ENCODE data around the gene RNF130.

- TF ChIP-seq NCOR1 (IDR thresholded peaks at IDR 0.05) (no peak), ZNF407 (IDR thresholded peaks at IDR 0.05; ENCODE audit: low read depth) (no peak), KAT8 (IDR thresholded peaks at IDR 0.05; ENCODE audit: low read depth) (no peak), E2F5 (CRISPR knock-in tag; IDR thresholded peaks at IDR 0.05) (no peak), RFX5 (IDR thresholded peaks at IDR 0.05; ENCODE audit: low read depth, low read length) (no peak), CTCF (IDR thresholded peaks at IDR 0.05 in 2 of 3, conservative IDR thresholded peaks at IDR 0.05 in 1 of 3; ENCODE audit: insufficient read depth in 2 of 3, low read depth in 1 of 3, low read length in 3 of 3) (no peak), ATF1 (CRISPR knock-in tag; IDR thresholded peaks at IDR 0.05) (no peak), ATF1 (tag; IDR thresholded peaks at IDR 0.05) (no peak)
Measured at GRCh38 chr5:179975713-179976134, 95.8 kb downstream of the RNF130 start.
